Measurements from ENCODE around the gene ZNF273.

The ZNF273 gene

GRCh38 chr7:64872351-64873154, 30.5 kb upstream of the ZNF273 start:
- no CpG with 5 or more reads among the region's 36 CpGs for WGBS, 2 donors (ENCODE audit: extremely low coverage in 2 of 2, insufficient read length in 2 of 2, insufficient replicate concordance in 1 of 2)
- Histone ChIP-seq H3K4me3 (ENCODE audit: low read length in 2 of 2) (peak overlapping the region in 1 of 2 donors; percentile 38), H3K23ac (ENCODE audit: low read depth, low read length, poor library complexity) (no peak overlapping the region), H3K14ac (ENCODE audit: low read length) (no peak overlapping the region), H3K4ac (ENCODE audit: low read length) (no peak overlapping the region), H3K4me2 (ENCODE audit: insufficient read depth, low read length, poor library complexity, severe bottlenecking) (no peak overlapping the region), H2BK15ac (ENCODE audit: low read length) (no peak overlapping the region), H3K79me1 (ENCODE audit: low read depth, low read length) (no peaks in the 10 kb centered on the region), H3K36me3 (replicated peaks in 1 of 2; ENCODE audit: control insufficient read depth in 2 of 2, insufficient read depth in 2 of 2, low read length in 2 of 2) (no peaks in the 10 kb centered on the region), H3K9ac (ENCODE audit: low read depth, low read length, poor library complexity) (peak overlapping the region; percentile 47), H4K91ac (ENCODE audit: low read depth, low read length, poor library complexity) (no peak overlapping the region), H4K8ac (ENCODE audit: low read depth, low read length) (no peak overlapping the region), H3K9me3 (replicated peaks in 1 of 2; ENCODE audit: control insufficient read depth in 2 of 2, insufficient read depth in 1 of 2, low read depth in 1 of 2, low read length in 2 of 2) (peaks cover 21 to 22% of the 10 kb centered on the region in 2 donors), H2AFZ (ENCODE audit: low read length) (no peak overlapping the region), H2BK120ac (ENCODE audit: low read depth, low read length) (no peak overlapping the region), H3K4me1 (ENCODE audit: control insufficient read depth in 2 of 2, insufficient read depth in 1 of 2, low read depth in 1 of 2, low read length in 2 of 2) (peaks cover 0 to 6% of the 10 kb centered on the region in 2 donors), H3K27me3 (ENCODE audit: control insufficient read depth in 3 of 3, insufficient read depth in 3 of 3, low read depth in 1 of 3, low read length in 3 of 3) (peaks cover 0 to 25% (median 0%) of the 10 kb centered on the region in 3 experiments), H2BK12ac (ENCODE audit: low read length) (no peak overlapping the region), H2AK5ac (ENCODE audit: low read depth, low read length) (no peak overlapping the region), H3K27ac (replicated peaks; ENCODE audit: low read length) (no peak overlapping the region), H2BK5ac (ENCODE audit: low read length) (no peak overlapping the region), H3K18ac (ENCODE audit: low read length) (no peak overlapping the region)
- no peak for DNase-seq (ENCODE audit: low spot score)

GRCh38 chr7:64873155-64873500, 29.9 kb upstream of the ZNF273 start:
- no peak overlapping the region for H3K14ac ChIP-seq (ENCODE audit: low read length)
- no peak overlapping the region for H2BK12ac ChIP-seq (ENCODE audit: low read length)
- H3K27me3 ChIP-seq (ENCODE audit: control insufficient read depth in 3 of 3, insufficient read depth in 3 of 3, low read depth in 1 of 3, low read length in 3 of 3), result peaks cover 0 to 25% (median 0%) of the 10 kb centered on the region in 3 experiments
- no peak overlapping the region for H3K27ac ChIP-seq (replicated peaks; ENCODE audit: low read length)
- no peaks in the 10 kb centered on the region for H3K36me3 ChIP-seq (replicated peaks in 1 of 2; ENCODE audit: control insufficient read depth in 2 of 2, insufficient read depth in 2 of 2, low read length in 2 of 2)
- H2BK5ac ChIP-seq (ENCODE audit: low read length), result no peak overlapping the region
- WGBS, 2 donors (ENCODE audit: extremely low coverage in 2 of 2, insufficient read length in 2 of 2, insufficient replicate concordance in 1 of 2), result no CpG with 5 or more reads among the region's 10 CpGs
- H4K8ac ChIP-seq (ENCODE audit: low read depth, low read length), result no peak overlapping the region
- peak overlapping the region; percentile 47 for H3K9ac ChIP-seq (ENCODE audit: low read depth, low read length, poor library complexity)
- no peak for DNase-seq (ENCODE audit: low spot score)
- no peak overlapping the region for H2AFZ ChIP-seq (ENCODE audit: low read length)
- H3K18ac ChIP-seq (ENCODE audit: low read length), result no peak overlapping the region
- H3K4me2 ChIP-seq (ENCODE audit: insufficient read depth, low read length, poor library complexity, severe bottlenecking), result no peak overlapping the region
- H3K4me1 ChIP-seq (ENCODE audit: control insufficient read depth in 2 of 2, insufficient read depth in 1 of 2, low read depth in 1 of 2, low read length in 2 of 2), result peaks cover 1 to 6% of the 10 kb centered on the region in 2 donors
- no peak overlapping the region for H3K23ac ChIP-seq (ENCODE audit: low read depth, low read length, poor library complexity)
- H2BK120ac ChIP-seq (ENCODE audit: low read depth, low read length), result no peak overlapping the region
- H3K79me1 ChIP-seq (ENCODE audit: low read depth, low read length), result no peaks in the 10 kb centered on the region
- no peak overlapping the region for H4K91ac ChIP-seq (ENCODE audit: low read depth, low read length, poor library complexity)
- no peak overlapping the region for H2AK5ac ChIP-seq (ENCODE audit: low read depth, low read length)
- H3K4ac ChIP-seq (ENCODE audit: low read length), result no peak overlapping the region
- peaks cover 21 to 22% of the 10 kb centered on the region in 2 donors for H3K9me3 ChIP-seq (replicated peaks in 1 of 2; ENCODE audit: control insufficient read depth in 2 of 2, insufficient read depth in 1 of 2, low read depth in 1 of 2, low read length in 2 of 2)
- H3K4me3 ChIP-seq (ENCODE audit: low read length in 2 of 2), result no peak overlapping the region
- H2BK15ac ChIP-seq (ENCODE audit: low read length), result no peak overlapping the region

- no peak overlapping the region for H2BK120ac ChIP-seq (ENCODE audit: low read depth, low read length)
These were observed 29.6 kb upstream of the ZNF273 start for GRCh38 chr7:64873517-64873916.

GRCh38 chr7:64874114-64874513, 29.0 kb upstream of the ZNF273 start:
- H3K9ac ChIP-seq (ENCODE audit: low read depth, low read length, poor library complexity), result no peak overlapping the region
- peaks cover 17 to 22% of the 10 kb centered on the region in 2 donors for H3K9me3 ChIP-seq (replicated peaks in 1 of 2; ENCODE audit: control insufficient read depth in 2 of 2, insufficient read depth in 1 of 2, low read depth in 1 of 2, low read length in 2 of 2)
- H3K27me3 ChIP-seq (ENCODE audit: control insufficient read depth in 3 of 3, insufficient read depth in 3 of 3, low read depth in 1 of 3, low read length in 3 of 3), result peaks cover 0 to 25% (median 0%) of the 10 kb centered on the region in 3 experiments
- no peak overlapping the region for H3K4me3 ChIP-seq (ENCODE audit: low read length in 2 of 2)
- H4K8ac ChIP-seq (ENCODE audit: low read depth, low read length), result no peak overlapping the region
- H2BK120ac ChIP-seq (ENCODE audit: low read depth, low read length), result no peak overlapping the region
- no peak overlapping the region for H2AK5ac ChIP-seq (ENCODE audit: low read depth, low read length)
- no peak overlapping the region for H4K91ac ChIP-seq (ENCODE audit: low read depth, low read length, poor library complexity)
- DNase-seq (ENCODE audit: low spot score), result no peak
- WGBS, 2 donors (ENCODE audit: extremely low coverage in 2 of 2, insufficient read length in 2 of 2, insufficient replicate concordance in 1 of 2), result no CpG with 5 or more reads among the region's 10 CpGs
- H3K4me1 ChIP-seq (ENCODE audit: control insufficient read depth in 2 of 2, insufficient read depth in 1 of 2, low read depth in 1 of 2, low read length in 2 of 2), result peaks cover 1 to 6% of the 10 kb centered on the region in 2 donors
- no peak overlapping the region for H2BK12ac ChIP-seq (ENCODE audit: low read length)
- no peak overlapping the region for H3K14ac ChIP-seq (ENCODE audit: low read length)
- H3K18ac ChIP-seq (ENCODE audit: low read length), result no peak overlapping the region
- no peaks in the 10 kb centered on the region for H3K36me3 ChIP-seq (replicated peaks in 1 of 2; ENCODE audit: control insufficient read depth in 2 of 2, insufficient read depth in 2 of 2, low read length in 2 of 2)
- H3K4ac ChIP-seq (ENCODE audit: low read length), result no peak overlapping the region
- H2AFZ ChIP-seq (ENCODE audit: low read length), result no peak overlapping the region
- no peak overlapping the region for H2BK15ac ChIP-seq (ENCODE audit: low read length)
- no peaks in the 10 kb centered on the region for H3K79me1 ChIP-seq (ENCODE audit: low read depth, low read length)
- no peak overlapping the region for H3K4me2 ChIP-seq (ENCODE audit: insufficient read depth, low read length, poor library complexity, severe bottlenecking)
- no peak overlapping the region for H3K23ac ChIP-seq (ENCODE audit: low read depth, low read length, poor library complexity)
- no peak overlapping the region for H3K27ac ChIP-seq (replicated peaks; ENCODE audit: low read length)
- H2BK5ac ChIP-seq (ENCODE audit: low read length), result no peak overlapping the region

More at GRCh38 chr7:64873517-64873916, 29.6 kb upstream of the ZNF273 start:
- no peak overlapping the region for H3K4me3 ChIP-seq (ENCODE audit: low read length in 2 of 2)
- H3K4me1 ChIP-seq (ENCODE audit: control insufficient read depth in 2 of 2, insufficient read depth in 1 of 2, low read depth in 1 of 2, low read length in 2 of 2), result peaks cover 1 to 6% of the 10 kb centered on the region in 2 donors
- H4K91ac ChIP-seq (ENCODE audit: low read depth, low read length, poor library complexity), result no peak overlapping the region
- H2BK5ac ChIP-seq (ENCODE audit: low read length), result no peak overlapping the region
- H2BK15ac ChIP-seq (ENCODE audit: low read length), result no peak overlapping the region
- H3K27me3 ChIP-seq (ENCODE audit: control insufficient read depth in 3 of 3, insufficient read depth in 3 of 3, low read depth in 1 of 3, low read length in 3 of 3), result peaks cover 0 to 25% (median 0%) of the 10 kb centered on the region in 3 experiments
- H3K14ac ChIP-seq (ENCODE audit: low read length), result no peak overlapping the region
- DNase-seq (ENCODE audit: low spot score), result no peak
- H3K9me3 ChIP-seq (replicated peaks in 1 of 2; ENCODE audit: control insufficient read depth in 2 of 2, insufficient read depth in 1 of 2, low read depth in 1 of 2, low read length in 2 of 2), result peaks cover 19 to 20% of the 10 kb centered on the region in 2 donors
- H2AFZ ChIP-seq (ENCODE audit: low read length), result no peak overlapping the region
- no peak overlapping the region for H4K8ac ChIP-seq (ENCODE audit: low read depth, low read length)
- no peak overlapping the region for H3K18ac ChIP-seq (ENCODE audit: low read length)
- H3K79me1 ChIP-seq (ENCODE audit: low read depth, low read length), result no peaks in the 10 kb centered on the region
- H3K27ac ChIP-seq (replicated peaks; ENCODE audit: low read length), result no peak overlapping the region
- no peak overlapping the region for H3K4ac ChIP-seq (ENCODE audit: low read length)
- no peaks in the 10 kb centered on the region for H3K36me3 ChIP-seq (replicated peaks in 1 of 2; ENCODE audit: control insufficient read depth in 2 of 2, insufficient read depth in 2 of 2, low read length in 2 of 2)
- H2BK12ac ChIP-seq (ENCODE audit: low read length), result no peak overlapping the region
- no CpG with 5 or more reads among the region's 5 CpGs for WGBS, 2 donors (ENCODE audit: extremely low coverage in 2 of 2, insufficient read length in 2 of 2, insufficient replicate concordance in 1 of 2)
- no peak overlapping the region for H2AK5ac ChIP-seq (ENCODE audit: low read depth, low read length)
- H3K23ac ChIP-seq (ENCODE audit: low read depth, low read length, poor library complexity), result no peak overlapping the region
- H3K9ac ChIP-seq (ENCODE audit: low read depth, low read length, poor library complexity), result no peak overlapping the region
- H3K4me2 ChIP-seq (ENCODE audit: insufficient read depth, low read length, poor library complexity, severe bottlenecking), result no peak overlapping the region
